Activated CD4-positive, alpha-beta T cell treated with anti-CD3 and anti-CD28 coated beads for 36 hours (primary cell): ENCODE results near the gene SAA4. TPM values are rescaled to one million over a fixed set of nuclear protein-coding genes. Genes with fewer than 3 reads are reported as not detected.
A peak's percentile ranks its signal among the peaks of the same experiment; 100 is the strongest.
"Not testable (repeated sequence)": the region's sequence is repeated elsewhere in the genome, so short reads cannot be mapped to it uniquely, and the experiment has no call there.

ENCODE experiments used
- ATAC-seq: fragments of 200-7000 bp; cut with Tn5 transposase; one replicate; pipeline ENCODE4 v1.10.0; 2021; ENCODE audit warnings: mild to moderate bottlenecking, moderate library complexity
- CTCF ChIA-PET: fragments of 350-600 bp; sonication (Branson Sonifier 250); formaldehyde crosslinking; loops from one replicate; lab custom pipeline; 2021; ENCODE audit warnings: antibody characterized with exemption; lab: Charles Lee
- POLR2A ChIA-PET: fragments of 350-600 bp; sonication (Branson Sonifier 250); formaldehyde crosslinking; loops from one replicate; lab custom pipeline; 2021; ENCODE audit warnings: antibody characterized with exemption, inconsistent platforms; lab: Charles Lee
- DNase-seq: peaks from one replicate; pipeline ENCODE4 v3.0.0-alpha.2; 2020
- H3K27ac Mint-ChIP-seq: one replicate; pipeline ENCODE4 v1.8.0; 2021; ENCODE audit warnings: mixed read lengths
- H3K27me3 Mint-ChIP-seq: one replicate; pipeline ENCODE4 v1.8.0; 2021; ENCODE audit warnings: mixed read lengths
- H3K36me3 Mint-ChIP-seq: one replicate; pipeline ENCODE4 v1.8.0; 2021; ENCODE audit warnings: low read depth, mixed read lengths
- H3K4me1 Mint-ChIP-seq: one replicate; pipeline ENCODE4 v1.8.0; 2021; ENCODE audit warnings: mixed read lengths
- H3K4me3 Mint-ChIP-seq: one replicate; pipeline ENCODE4 v1.8.0; 2021; ENCODE audit warnings: mild to moderate bottlenecking, moderate library complexity, mixed read lengths
- H3K9me3 Mint-ChIP-seq: one replicate; pipeline ENCODE4 v1.8.0; 2021; ENCODE audit warnings: low read depth, mixed read lengths
- intact Hi-C, 2 experiments: fragments of 100-400 bp; cut with DNase I in 1 of 2; cut with micrococcal nuclease in 1 of 2; formaldehyde crosslinking; loops; one replicate each; pipeline versions ENCODE4 v1.14.2 to v1.15.1; 2022 to 2024; cut with DNase I, micrococcal nuclease
- total RNA-seq, 2 experiments: library from RNA; stranded (reverse); gene quantifications; one replicate each; pipeline ENCODE4 v1.2.3, GENCODE V29; 2021

Gene SAA4
- total RNA-seq, 2 experiments from 2014 or later = not detected

DNA sequence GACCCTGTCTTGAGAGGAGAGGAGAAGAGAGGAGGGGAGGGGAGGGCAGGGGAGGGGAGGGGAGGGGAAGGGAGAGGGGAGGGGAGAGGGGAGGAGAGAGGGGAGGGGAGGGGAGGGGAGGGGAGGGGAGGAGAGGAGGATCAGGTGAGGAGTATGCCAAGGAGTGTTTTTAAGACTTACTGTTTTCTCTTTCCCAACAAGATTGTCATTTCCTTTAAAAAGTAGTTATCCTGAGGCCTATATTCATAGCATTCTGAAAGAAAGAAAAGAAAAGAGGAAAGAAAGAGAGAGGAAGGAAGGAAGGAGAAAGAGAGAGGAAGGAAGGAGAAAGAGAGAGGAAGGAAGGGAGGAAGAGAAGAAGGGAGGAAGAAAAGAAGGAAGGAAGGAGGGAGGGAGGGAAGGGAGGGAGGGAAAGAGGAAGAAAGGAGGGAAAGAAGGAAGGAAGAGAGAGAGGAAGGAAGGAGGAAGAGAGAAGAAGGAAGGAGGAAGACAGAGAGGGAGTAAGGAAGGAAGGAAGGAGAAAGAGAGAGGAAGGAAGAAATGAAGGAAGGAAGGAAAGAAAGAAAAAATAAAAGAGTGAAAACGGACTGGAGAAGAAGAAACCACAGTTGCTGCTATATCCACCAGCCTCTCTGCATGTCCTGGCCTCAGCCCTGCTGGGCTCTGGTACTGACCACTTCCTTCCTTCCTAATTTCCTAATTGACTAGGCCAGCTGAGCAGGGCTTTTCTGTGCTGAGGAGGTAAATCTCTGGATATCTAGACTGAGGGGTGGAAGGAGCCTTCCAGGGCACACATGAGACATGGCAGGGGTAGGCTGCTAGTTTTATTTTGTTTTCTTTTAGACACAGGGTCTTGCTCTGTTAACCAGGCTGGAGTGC lies 28.3 kb upstream of the SAA4 start:
- H3K27me3 Mint-ChIP-seq = no peaks in the 10 kb centered on the region
- H3K4me1 Mint-ChIP-seq = peaks cover 3% of the 10 kb centered on the region
- POLR2A ChIA-PET = no interaction called here
- H3K4me3 Mint-ChIP-seq = no peak overlapping the region
- intact Hi-C loops = no loop called here
- ATAC-seq (no peak), DNase-seq (no peak)
- CTCF ChIA-PET = interaction anchor here (0.7 to 1.1 kb wide), 3 partner anchors 21 to 205 kb away, joined by 3 to 7 read pairs (median 3); no protein-coding TSS in a partner anchor
- no peaks in the 10 kb centered on the region for H3K9me3 Mint-ChIP-seq
- H3K36me3 Mint-ChIP-seq = no peaks in the 10 kb centered on the region
- H3K27ac Mint-ChIP-seq = no peak overlapping the region

DNA sequence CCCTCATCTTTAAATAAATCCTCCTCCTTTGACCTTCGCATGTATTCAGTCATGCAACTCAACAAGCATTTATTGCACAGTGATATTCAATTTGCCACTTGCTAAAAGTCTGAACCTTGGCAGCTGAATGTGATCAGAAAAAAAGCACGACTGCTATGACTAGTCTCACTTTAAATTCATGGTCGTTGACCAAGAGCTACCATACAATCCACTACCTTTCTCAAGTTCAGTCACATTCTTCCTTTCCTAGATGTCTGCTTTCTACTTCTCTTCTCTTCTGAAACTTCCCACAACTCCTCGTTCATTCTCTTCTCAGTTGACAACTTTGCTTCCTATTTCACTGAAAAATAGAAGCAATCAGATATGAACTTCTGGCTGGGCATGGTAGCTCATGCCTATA lies 27.4 kb upstream of the SAA4 start:
- H3K9me3 Mint-ChIP-seq = no peaks in the 10 kb centered on the region
- ChIA-PET CTCF (no interaction called here), POLR2A (no interaction called here)
- DNase-seq (no peak), ATAC-seq (no peak)
- no peak overlapping the region for H3K4me3 Mint-ChIP-seq
- H3K27me3 Mint-ChIP-seq = no peaks in the 10 kb centered on the region
- H3K27ac Mint-ChIP-seq = no peak overlapping the region
- intact Hi-C loops = no loop called here
- peaks cover 3% of the 10 kb centered on the region for H3K4me1 Mint-ChIP-seq
- H3K36me3 Mint-ChIP-seq = no peaks in the 10 kb centered on the region

DNA sequence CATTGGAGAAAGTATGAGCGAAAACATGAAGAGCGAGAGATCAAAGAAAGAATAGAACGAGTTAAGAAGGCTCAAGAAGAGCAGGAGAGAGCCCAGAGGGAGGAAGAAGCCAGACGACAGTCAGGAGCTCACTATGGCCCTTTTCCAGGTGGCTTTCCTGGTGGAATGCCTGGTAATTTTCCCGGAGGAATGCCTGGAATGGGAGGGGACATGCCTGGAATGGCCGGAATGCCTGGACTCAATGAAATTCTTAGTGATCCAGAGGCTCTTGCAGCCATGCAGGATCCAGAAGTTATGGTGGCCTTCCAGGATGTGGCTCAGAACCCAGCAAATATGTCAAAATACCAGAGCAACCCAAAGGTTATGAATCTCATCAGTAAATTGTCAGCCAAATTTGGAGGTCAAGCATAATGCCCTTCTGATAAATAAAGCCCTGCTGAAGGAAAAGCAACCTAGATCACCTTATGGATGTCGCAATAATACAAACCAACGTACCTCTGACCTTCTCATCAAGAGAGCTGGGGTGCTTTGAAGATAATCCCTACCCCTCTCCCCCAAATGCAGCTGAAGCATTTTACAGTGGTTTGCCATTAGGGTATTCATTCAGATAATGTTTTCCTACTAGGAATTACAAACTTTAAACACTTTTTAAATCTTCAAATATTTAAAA lies 26.2 kb upstream of the SAA4 start:
- ATAC-seq, DNase-seq, H3K36me3 Mint-ChIP-seq, intact Hi-C loops, H3K27ac Mint-ChIP-seq, CTCF ChIA-PET, H3K4me1 Mint-ChIP-seq, H3K9me3 Mint-ChIP-seq, H3K4me3 Mint-ChIP-seq, POLR2A ChIA-PET, H3K27me3 Mint-ChIP-seq: not testable (repeated sequence)

DNA sequence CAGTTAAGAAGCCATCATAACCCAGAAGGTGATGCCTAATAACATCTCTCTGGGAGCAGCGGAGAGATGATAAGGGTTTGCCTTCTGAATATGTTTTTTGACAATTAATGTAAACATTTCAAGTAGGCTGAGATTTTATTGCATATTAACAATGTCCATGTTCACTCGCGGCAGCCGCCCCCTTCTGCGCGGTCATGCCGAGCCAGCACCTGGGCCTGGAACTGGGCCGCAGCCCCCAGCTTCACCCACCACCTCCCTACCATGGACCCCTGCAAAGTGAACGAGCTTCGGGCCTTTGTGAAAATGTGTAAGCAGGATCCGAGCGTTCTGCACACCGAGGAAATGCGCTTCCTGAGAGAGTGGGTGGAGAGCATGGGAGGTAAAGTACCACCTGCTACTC lies 25.1 kb upstream of the SAA4 start:
- DNase-seq = no peak
- peaks cover 2% of the 10 kb centered on the region for H3K27me3 Mint-ChIP-seq
- no peak for ATAC-seq
- H3K4me1 Mint-ChIP-seq = no peaks in the 10 kb centered on the region
- no peak overlapping the region for H3K4me3 Mint-ChIP-seq
- H3K27ac Mint-ChIP-seq = no peak overlapping the region
- POLR2A ChIA-PET = no interaction called here
- intact Hi-C loops = no loop called here
- CTCF ChIA-PET = no interaction called here
- no peaks in the 10 kb centered on the region for H3K9me3 Mint-ChIP-seq
- no peaks in the 10 kb centered on the region for H3K36me3 Mint-ChIP-seq

DNA sequence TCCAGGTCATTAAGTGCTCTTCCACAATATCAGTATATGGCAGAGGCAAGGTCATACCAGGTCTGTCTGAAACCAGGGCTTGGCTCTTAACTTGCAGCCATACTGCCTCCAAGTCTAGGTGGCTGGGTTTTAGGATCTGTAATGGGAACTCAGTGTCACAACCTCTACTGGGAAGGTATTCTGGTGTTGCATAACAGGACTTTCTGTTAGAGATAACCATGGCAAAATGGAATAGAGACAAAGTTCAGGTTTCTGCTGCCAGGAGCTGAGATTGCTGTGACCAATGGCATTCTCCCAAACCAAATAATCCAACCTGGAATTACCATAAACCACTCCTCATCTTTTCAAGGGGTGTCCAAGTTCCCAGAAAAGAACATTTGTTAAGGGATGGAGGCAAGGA lies 22.7 kb upstream of the SAA4 start:
- Mint-ChIP-seq H3K9me3 (no peaks in the 10 kb centered on the region), H3K36me3 (no peaks in the 10 kb centered on the region), H3K27ac (no peak overlapping the region), H3K4me1 (no peaks in the 10 kb centered on the region), H3K4me3 (no peak overlapping the region), H3K27me3 (peaks cover 3% of the 10 kb centered on the region)
- POLR2A ChIA-PET = no interaction called here
- DNase-seq (no peak), ATAC-seq (no peak)
- CTCF ChIA-PET = no interaction called here
- intact Hi-C loops = no loop called here

DNA sequence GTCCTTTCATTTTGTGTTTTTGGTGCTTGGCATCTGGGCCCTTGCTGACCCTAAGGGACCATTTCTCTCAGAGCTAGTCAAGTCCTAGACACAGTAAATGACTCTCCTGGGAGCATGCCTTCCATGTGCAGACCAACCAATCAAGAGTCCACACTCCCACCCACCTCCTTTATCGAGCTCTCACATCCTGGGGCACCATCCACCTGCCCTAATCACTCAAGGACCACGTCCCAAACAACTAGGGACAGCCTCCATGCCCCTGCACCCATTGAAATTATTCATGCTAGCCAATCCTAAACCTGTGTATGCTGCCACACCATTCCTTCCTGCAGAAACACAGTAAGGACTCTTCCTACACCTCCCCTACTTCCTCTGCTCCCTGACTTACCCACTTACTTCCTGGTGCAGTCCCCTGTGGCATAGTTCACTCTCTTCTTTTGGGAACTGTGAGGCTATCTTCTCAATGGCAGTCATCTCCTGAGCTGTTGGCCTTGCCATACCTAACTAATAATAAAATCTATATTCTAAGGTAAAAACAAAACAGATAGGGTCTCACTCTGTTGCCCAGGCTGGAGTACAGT lies 18.3 kb upstream of the SAA4 start:
- H3K4me3 Mint-ChIP-seq = no peak overlapping the region
- no peak for DNase-seq
- no peaks in the 10 kb centered on the region for H3K4me1 Mint-ChIP-seq
- POLR2A ChIA-PET = no interaction called here
- CTCF ChIA-PET = interaction anchor here (1.0 kb wide), 1 partner anchor 11 kb away, joined by 3 read pairs; no protein-coding TSS in a partner anchor
- no peak for ATAC-seq
- no peaks in the 10 kb centered on the region for H3K9me3 Mint-ChIP-seq
- no peak overlapping the region for H3K27ac Mint-ChIP-seq
- intact Hi-C loops = no loop called here
- H3K27me3 Mint-ChIP-seq = peaks cover 3% of the 10 kb centered on the region
- H3K36me3 Mint-ChIP-seq = no peaks in the 10 kb centered on the region

DNA sequence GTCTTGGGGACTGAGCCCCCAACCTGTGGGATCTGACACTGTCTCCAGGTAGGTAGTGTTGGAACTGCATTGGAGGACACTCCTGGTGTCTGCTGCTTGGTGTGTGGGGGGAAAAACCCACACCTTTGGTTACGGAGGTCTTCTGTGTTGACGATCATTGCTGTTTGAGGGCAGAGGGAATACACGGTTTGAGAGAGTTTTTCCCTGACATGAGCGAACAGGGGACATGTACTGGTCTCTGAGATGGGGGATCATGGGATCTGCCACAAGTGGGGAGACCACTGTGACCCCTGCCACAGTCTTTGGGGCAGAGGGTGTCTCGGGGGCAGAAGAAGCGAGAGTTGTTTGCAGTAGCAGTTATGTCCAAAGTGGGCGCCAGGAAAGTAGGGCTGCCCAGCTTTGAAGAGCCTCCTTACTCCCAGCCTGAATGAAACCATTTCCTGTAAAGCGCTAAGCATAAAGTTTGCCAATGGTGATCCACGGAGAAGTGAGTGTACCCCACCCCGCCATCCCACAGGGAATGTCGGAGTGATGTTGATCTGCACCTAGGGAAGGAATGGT lies 17.3 kb upstream of the SAA4 start:
- CTCF ChIA-PET = no interaction called here
- Mint-ChIP-seq H3K9me3 (no peaks in the 10 kb centered on the region), H3K27ac (no peak overlapping the region), H3K4me1 (no peaks in the 10 kb centered on the region), H3K27me3 (peaks cover 3% of the 10 kb centered on the region), H3K4me3 (no peak overlapping the region), H3K36me3 (no peaks in the 10 kb centered on the region)
- intact Hi-C loops = no loop called here
- no peak for DNase-seq
- POLR2A ChIA-PET = no interaction called here
- ATAC-seq = no peak

DNA sequence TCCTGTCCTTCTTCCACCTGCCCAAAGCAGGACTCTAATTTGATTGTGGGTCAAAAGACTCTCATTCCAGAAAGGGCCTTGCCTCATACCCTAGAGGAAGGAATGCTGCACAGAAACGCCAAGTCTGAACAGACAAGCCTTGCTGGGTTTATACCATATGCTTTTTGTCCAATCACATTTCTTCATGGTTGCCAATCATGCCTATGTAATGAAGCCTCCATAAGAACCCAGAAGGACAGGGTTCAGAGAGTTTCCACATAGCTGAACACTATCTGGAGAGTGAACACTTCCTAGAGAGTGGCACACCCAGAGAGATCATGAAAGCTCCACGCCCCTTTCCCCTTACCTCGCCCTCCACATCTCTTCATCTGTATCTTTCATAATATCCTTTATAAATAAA lies 16.6 kb upstream of the SAA4 start:
- no peak overlapping the region for H3K4me3 Mint-ChIP-seq
- H3K27ac Mint-ChIP-seq = no peak overlapping the region
- no peaks in the 10 kb centered on the region for H3K9me3 Mint-ChIP-seq
- H3K4me1 Mint-ChIP-seq = no peaks in the 10 kb centered on the region
- peaks cover 3% of the 10 kb centered on the region for H3K27me3 Mint-ChIP-seq
- ATAC-seq = no peak
- CTCF ChIA-PET = interaction anchor here (1.3 kb wide), 1 partner anchor 9 kb away, joined by 5 read pairs; no protein-coding TSS in a partner anchor
- DNase-seq = no peak
- POLR2A ChIA-PET = interaction anchor here (0.6 kb wide), 1 partner anchor 428 kb away, joined by 4 read pairs; no protein-coding TSS in a partner anchor
- intact Hi-C loops = no loop called here
- H3K36me3 Mint-ChIP-seq = no peaks in the 10 kb centered on the region

DNA sequence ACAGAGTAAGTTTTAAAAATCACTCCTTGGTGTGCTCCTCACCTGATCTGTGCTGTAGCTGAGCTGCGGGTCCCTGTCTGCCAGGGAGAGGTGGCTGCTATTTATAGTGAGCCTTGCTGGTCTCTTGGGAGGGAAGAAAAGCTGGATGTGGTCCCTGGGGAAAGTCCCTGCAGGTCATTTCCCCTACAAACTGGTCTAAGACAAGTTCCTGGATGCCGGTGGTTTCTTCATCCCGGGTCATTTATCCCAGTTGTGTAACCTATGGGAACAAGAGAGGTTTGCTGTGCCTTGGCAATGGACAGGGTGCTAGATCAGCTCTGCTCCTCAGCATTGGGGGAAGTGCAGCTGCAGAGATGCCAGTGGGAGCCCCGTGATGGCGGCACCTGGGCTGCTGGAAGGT lies 12.0 kb upstream of the SAA4 start, which contains the start of gene SAA2:
SAA2 (minus strand) TSS at position 108 of the 400 bp plus-strand sequence. CDS start 657 bp downstream, outside the sequence.
- Mint-ChIP-seq H3K9me3 (no peaks in the 10 kb centered on the region), H3K27ac (no peak within 1 kb of the TSS), H3K27me3 (no peaks in the 10 kb centered on the region), H3K4me1 (peaks cover 11% of the 10 kb centered on the region), H3K4me3 (no peak within 1 kb of the TSS), H3K36me3 (no peaks in the 10 kb centered on the region)
- intact Hi-C loops = loop anchor here (10.0 kb wide), 3 partner anchors 146 to 486 kb away; partner anchors contain the start of genes LDHA (in 1 of the 2) and TSG101 (in 1 of the 2)
- POLR2A ChIA-PET = no interaction called here
- ATAC-seq (no peak), DNase-seq (no peak)
- CTCF ChIA-PET = interaction anchor here (0.7 kb wide), 1 partner anchor 133 kb away, joined by 3 read pairs; no protein-coding TSS in a partner anchor

DNA sequence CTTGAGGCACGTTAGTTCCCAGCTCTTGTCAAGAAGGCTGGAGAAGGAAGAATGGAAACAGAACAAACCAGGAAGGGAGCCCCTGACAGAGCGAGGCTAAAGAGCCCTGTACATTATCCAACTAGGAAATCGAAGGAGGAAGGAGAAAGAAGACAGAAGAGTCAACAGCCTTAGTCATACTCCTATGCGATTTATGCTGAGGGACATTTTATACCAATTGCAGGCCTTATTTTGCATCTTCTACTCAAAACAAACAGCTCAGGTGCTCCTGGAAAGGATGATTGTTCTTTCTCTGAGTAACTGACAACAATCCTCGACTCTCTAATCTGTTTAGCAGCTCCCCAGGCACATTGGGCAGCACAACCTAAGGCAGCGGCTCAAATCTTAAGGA lies 10.6 kb upstream of the SAA4 start:
- H3K27ac Mint-ChIP-seq = peak overlapping the region; percentile 74
- H3K9me3 Mint-ChIP-seq, H3K27me3 Mint-ChIP-seq, H3K4me3 Mint-ChIP-seq, H3K36me3 Mint-ChIP-seq, DNase-seq, POLR2A ChIA-PET: not testable (repeated sequence)
- CTCF ChIA-PET = interaction anchor here (1.7 kb wide), 1 partner anchor 131 kb away, joined by 4 read pairs; no protein-coding TSS in a partner anchor
- ATAC-seq = peak; percentile 43
- H3K4me1 Mint-ChIP-seq = peaks cover 11% of the 10 kb centered on the region
- intact Hi-C loops = loop anchor here (2.0 to 10.0 kb wide), 4 partner anchors 22 to 488 kb away; partner anchors contain the start of genes LDHA (in 1 of the 2) and TSG101 (in 1 of the 2)
